Measurements from ENCODE around the gene SETD9. TPM values are rescaled to one million over a fixed set of nuclear protein-coding genes. Genes with fewer than 3 reads are reported as not detected.

SETD9 gene
- total and polyA plus RNA-seq, 2 of the 13 experiments (the other 11 are each of a cell fraction or from before 2014, with no cell fraction given), result 4.8 to 17.8 TPM

GRCh38 chr5:56951126-56951945, 41.9 kb downstream of the SETD9 start (continued):
- TF ChIP-seq ZNF564 (CRISPR knock-in tag; IDR thresholded peaks at IDR 0.05), result no peak
- TF ChIP-seq SNAI1 (CRISPR knock-in tag; IDR thresholded peaks at IDR 0.05; ENCODE audit: borderline replicate concordance), result no peak
- TF ChIP-seq TEF (CRISPR knock-in tag; IDR thresholded peaks at IDR 0.05), result no peak
- no peak for TF ChIP-seq PRDM10 (CRISPR knock-in tag; IDR thresholded peaks at IDR 0.05; ENCODE audit: low read depth)
- 0 out of 2 replicates have a peak, but pooled peaks have one; percentile 27 for TF ChIP-seq ZNF740 (CRISPR knock-in tag; IDR thresholded peaks at IDR 0.05)
- TF ChIP-seq XRCC5 (optimal IDR thresholded peaks at IDR 0.05; ENCODE audit: low read length), result no peak
- TF ChIP-seq ZMAT5 (CRISPR knock-in tag; IDR thresholded peaks at IDR 0.05; ENCODE audit: borderline replicate concordance, low read depth), result no peak
- TF ChIP-seq ZNF335 (CRISPR knock-in tag; IDR thresholded peaks at IDR 0.05), result no peak
- no peak for TF ChIP-seq ELF1 (CRISPR knock-in tag; IDR thresholded peaks at IDR 0.05)
- no peak for TF ChIP-seq NFYB (CRISPR knock-in tag; IDR thresholded peaks at IDR 0.05)
- TF ChIP-seq MBNL3 (CRISPR knock-in tag; conservative IDR thresholded peaks at IDR 0.05), result no peak
- no peak for TF ChIP-seq NCOA2 (CRISPR knock-in tag; IDR thresholded peaks at IDR 0.05)
- TF ChIP-seq CAMTA2 (CRISPR knock-in tag; IDR thresholded peaks at IDR 0.05; ENCODE audit: borderline replicate concordance), result no peak
- no peak for TF ChIP-seq PBX2 (CRISPR knock-in tag; IDR thresholded peaks at IDR 0.05)
- no peak for TF ChIP-seq SNAPC2 (CRISPR knock-in tag; IDR thresholded peaks at IDR 0.05)
- 0 out of 2 replicates have a peak, but pooled peaks have one; percentile 48 for TF ChIP-seq TMF1 (CRISPR knock-in tag; IDR thresholded peaks at IDR 0.05; ENCODE audit: low read depth)
- TF ChIP-seq HDAC6 (IDR thresholded peaks at IDR 0.05; ENCODE audit: low read depth, low read length), result no peak
- TF ChIP-seq ZBTB49 (CRISPR knock-in tag; IDR thresholded peaks at IDR 0.05; ENCODE audit: borderline replicate concordance), result no peak

Data from HepG2 (cell line).